ENCODE results near the gene KCNN3.

The KCNN3 gene

DNA sequence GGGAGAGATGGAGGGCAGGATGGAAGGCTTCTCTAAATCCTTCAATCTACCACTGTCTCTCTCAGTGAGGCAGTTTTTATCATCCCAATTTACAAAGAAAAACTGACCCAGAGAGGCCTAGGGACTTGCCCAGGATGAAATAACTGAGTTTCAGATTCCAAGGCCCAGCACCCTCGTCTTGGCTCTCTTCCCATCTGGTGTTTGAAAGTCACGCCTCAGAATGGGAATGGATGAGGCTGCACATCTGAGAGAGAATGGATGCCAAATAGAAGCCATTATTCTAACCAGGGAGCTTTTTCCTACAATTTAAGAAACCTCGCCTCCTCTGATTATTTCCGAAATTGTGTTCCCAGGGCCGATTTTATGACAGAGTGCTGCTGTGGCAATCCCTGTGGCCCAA lies 10.6 kb upstream of the KCNN3 start:
- DNase-seq (ENCODE audit: low read depth, low spot score) = no peak

DNA sequence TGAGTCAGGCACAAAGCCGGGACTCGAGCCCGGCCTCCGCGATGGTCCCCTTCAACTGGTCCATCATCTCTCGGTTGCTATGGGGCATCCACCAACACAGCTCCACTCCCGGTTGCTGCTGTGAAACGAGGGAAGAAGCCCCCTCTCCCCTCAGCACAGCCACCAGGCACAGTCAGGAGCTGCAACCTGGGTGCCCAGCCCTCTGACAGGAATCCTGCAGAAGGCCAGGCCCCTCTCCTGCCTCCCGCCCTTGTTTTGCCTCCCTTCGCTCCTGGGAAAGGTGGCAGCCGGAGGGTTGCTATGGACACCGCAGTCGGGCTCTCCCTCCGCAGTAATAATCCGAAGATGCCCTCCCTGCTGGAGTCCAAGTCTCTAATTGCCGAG lies 8.9 kb upstream of the KCNN3 start:
- DNase-seq (ENCODE audit: low read depth, low spot score) = no peak

DNA sequence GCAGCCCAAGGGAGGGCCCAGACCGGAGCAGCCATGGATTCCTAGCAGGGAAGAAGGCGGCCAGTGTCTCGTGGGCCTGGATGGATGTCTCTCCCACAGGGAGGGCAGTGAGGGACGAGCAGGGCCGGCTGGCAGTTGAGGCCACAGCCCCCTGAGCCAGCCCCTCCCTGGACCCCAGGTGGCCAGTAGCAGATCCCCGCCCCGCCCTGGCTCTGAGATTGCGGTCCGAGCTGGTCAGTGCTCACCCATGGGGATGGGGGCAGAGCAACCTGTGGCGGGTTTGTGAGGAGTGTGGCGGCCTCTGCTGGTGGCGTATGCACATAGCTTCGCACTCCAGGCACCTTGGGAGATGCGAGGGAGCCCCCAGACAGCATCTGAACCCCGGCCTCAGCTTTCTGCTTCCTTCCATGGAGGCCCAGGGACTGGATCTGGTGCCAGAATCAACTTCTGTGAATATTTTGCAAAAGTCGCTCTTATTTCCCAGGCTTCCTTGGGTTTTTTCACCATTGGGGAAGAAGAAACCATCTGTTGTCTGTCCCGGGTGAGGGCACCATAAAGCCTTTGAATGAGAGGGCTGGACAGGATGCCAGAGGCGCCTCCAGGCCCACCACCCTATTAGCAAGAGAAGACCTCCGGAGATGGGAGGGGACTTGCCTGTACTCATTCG lies 8.4 kb upstream of the KCNN3 start:
- DNase-seq (ENCODE audit: low read depth, low spot score) = peak; percentile 54

DNA sequence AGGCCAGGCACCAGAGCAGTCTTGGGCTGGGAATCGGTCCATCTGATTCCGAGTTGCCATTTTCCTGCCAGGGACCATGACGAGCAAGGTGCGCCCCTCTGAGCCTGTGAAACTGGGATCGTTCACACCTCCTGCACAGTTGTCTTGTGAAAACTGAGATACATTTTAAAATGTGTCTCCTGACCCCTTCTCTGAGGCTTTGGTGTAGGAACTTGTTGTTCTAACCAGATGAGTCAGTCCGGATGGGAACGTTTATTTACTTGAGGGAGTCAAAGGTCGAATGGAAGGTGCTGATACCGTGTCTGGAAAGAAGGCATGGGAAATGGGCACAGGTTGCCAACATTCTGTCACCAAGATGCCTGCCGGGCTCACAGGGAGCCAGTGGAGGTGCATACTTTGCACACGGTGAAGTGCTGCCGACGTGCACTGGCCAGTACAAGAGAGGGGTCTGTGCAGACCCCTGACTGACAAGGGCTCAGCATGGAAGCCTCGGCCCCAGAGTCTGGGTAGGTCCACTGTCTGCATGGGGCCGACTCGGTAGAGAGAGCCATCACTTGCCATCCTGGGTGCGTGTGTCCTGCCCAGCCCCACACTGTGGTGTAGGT lies 7.4 kb upstream of the KCNN3 start:
- no peak for DNase-seq (ENCODE audit: low read depth, low spot score)

DNA sequence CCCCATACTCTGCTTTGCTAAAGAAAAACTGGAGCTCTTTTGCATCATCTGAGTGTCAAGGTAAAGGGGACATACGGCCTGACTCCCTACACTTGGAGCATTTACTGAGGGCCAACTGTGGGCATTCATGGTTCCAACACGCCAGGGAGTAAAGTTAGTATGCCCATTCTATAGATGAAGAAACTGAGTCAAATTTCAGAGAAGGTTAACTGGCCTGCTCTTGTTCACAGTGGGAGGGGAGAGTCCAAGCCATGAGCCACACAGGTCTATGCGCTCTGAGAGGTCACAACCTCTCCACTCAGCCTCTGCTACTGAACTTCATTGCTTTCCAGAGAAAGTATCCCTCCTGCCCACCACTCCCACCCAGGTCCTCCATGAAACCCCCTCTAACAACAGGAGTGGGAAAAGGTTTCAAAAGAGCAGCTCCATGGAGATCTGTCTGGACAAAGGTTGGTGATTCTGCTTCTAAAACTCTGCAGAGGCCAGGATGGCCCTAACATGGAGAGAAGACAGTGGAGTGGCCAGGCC lies 6.8 kb upstream of the KCNN3 start:
- no peak for DNase-seq (ENCODE audit: low read depth, low spot score)

DNA sequence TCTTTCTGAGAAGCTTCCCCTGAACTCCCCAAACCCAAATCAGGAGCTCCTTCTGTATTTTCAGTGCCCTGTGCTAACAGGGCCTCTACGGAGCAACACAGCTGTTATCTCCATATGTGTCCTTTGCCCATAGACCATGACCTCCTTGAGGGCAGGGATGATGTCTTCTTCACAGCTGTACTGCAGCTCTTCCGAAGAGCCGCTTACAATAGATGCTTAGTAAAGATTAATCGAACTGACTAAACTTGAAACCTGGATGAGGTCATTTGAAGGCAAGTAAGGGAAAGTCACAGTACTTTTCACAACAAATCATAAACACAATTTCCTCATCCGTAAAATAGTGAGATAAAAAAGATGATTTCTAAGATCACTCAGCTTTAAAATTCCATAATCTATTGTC lies 4.4 kb upstream of the KCNN3 start:
- no peak for DNase-seq (ENCODE audit: low read depth, low spot score)

GRCh38 chr1:154873321-154873950 lies 3.4 kb upstream of the KCNN3 start:
- DNase-seq (ENCODE audit: low read depth, low spot score) = no peak

DNA sequence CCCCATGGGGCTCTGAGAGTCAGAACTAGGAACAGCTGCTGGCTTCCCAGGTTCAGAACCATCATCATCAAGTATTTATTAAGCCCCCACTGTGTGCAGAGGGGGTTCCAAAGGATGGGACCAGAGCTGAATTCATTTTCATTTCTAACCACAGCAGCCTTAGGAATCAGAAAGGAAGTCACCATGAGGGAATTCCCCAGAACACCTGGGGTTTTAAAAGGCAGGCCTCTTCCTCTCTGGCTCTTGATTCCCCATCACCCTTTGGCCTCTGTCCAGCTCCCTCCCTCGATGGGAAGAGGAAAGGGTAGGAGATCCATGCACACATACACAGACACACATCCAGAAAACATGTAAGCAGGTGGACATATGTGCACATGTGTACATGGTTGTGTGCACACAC lies 1.3 kb upstream of the KCNN3 start:
- DNase-seq (ENCODE audit: low read depth, low spot score) = no peak

- DNase-seq (ENCODE audit: low read depth, low spot score) = no peak
These were observed 653 bp upstream of the KCNN3 start for GRCh38 chr1:154870734-154871133.

DNA sequence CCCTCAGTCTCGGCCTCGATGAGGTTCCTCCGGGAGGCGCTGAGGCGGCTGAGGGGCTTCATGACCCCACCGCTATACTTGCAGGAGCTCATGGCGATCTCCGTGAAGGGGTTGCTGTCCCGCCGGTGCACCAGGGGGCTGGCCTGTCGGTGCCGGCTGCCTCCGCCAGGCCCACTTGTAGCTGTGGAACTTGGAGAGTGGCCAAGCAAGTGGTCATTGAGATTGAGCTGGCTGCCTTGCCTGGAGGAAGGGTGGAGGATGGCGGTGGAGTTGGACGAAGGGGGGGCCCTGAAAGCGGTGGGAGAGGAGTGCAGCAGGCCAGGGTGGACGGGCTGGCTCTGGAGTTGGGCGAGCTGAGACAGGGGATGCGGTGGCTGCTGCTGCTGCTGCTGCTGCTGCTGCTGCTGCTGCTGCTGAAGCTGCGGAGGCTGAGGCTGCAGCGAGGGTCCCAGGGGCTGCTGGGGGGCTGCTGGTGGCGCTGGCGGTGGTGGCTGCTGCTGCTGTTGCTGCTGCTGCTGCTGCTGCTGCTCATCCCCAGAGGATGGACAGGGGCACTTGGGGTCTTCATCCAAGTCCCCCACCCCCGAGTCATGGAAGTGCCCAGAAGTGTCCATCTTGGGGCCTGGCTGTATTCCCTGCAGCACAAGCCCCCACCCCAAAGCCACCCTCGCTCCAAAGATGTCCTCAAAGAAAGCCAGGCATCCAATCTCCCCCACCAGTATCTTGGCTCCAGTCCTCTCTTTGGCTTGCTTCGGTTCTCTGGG lies 548 bp downstream of the KCNN3 start:
- no peak for DNase-seq (ENCODE audit: low read depth, low spot score)

- no peak for DNase-seq (ENCODE audit: low read depth, low spot score)
These were observed 2.1 kb downstream of the KCNN3 start for GRCh38 chr1:154867841-154868605.

- DNase-seq (ENCODE audit: low read depth, low spot score) = no peak
These were observed 2.8 kb downstream of the KCNN3 start for GRCh38 chr1:154867064-154867825.

- no peak for DNase-seq (ENCODE audit: low read depth, low spot score)
These were observed 3.6 kb downstream of the KCNN3 start for GRCh38 chr1:154866257-154867063.

- no peak for DNase-seq (ENCODE audit: low read depth, low spot score)
These were observed 4.4 kb downstream of the KCNN3 start for GRCh38 chr1:154865442-154866256.

DNA sequence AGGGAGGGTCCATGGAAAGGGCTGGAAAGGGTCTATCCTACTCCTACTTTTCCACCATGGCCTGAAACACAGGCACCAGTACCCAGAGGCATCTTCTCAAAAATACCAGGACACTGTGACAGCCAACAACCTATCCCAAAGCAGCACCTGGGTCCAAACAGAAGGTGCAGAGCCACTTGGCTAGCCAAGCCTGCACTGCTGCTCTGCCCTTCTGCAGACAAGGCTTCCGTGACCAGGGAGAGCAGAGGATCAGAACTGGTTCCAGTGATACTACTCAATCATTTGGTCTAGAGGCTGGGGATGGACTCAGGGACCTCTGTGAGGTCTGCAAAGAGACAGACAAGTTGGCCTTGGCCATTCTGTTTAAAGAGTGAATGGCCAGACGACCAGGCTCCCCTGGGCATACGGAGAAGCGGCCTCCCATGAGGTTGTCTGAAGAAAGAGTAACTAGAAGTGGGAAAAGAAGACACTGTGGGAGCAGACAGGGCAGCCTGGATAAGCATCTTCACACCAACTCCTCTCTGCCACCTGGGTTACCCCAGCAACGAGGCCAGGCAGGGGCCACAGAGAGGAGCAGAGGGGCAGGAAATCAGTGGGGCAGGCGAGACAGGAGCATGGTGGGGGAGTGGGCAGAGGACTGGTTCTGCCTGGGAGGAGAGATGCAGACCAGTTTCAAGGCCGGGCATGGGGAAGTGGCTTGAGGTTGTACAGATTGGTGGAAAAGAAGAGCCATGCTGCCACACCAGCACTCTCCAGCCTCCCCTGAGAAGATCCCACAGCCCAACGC lies 5.7 kb downstream of the KCNN3 start:
- DNase-seq (ENCODE audit: low read depth, low spot score) = no peak

DNA sequence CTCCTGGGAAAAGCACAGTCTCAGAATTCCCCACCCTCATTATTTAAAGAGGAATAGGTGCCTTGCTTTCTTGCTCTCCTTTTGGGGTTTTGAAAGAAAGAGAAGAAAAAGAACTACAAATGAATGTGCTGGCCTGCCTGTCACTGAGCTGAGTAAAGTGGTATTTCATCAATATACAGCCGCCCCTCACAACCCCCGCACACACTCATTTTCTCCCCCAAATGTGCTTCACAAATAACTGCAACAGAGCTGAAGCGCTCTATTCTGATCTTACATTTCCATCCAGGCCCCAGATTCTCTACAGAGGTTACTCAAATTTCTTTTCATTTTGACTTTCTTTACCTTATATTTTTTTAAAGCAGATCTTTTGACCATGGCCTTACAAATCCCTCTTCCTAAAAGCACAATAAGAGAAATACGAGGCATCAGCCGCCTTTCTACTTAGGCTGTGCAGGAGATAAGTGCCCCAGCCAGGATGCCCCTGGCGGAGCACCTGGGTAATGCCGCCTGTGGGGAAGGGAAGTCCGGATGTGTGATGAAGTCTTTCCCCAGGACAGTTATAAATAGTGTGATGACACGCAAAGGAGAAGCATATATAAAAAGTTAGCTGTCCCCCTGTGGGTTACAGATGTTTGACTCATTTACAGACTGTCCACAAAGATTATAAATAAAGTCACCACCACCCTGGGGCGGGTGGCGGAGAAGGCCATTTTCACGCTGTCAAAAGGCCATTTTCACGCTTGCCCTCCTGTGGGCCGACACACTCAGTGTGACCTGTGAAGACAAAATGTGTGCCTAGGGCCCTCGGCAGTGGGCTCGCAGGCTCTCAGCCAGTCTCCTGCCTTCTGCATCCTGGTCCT lies 6.5 kb downstream of the KCNN3 start:
- DNase-seq (ENCODE audit: low read depth, low spot score) = no peak

DNA sequence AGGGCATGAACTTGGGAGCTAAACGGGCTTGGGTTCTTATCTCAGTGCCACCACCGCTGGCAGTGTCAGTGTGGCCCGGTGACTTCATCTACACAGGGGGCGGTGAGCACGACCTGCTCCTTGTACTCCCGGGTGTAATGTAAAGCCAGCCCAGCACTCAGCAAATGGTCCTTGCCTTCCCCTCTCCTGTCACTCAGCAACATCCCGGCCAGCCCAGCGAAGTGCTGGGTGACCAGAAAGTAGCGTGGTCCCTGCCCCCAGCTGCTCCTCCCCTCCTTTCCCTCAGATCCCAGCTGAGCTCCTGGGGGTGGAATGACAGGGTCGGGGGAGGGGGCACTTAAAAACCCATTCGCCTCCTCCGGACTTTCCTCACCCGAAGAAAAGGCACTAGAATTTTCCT lies 7.2 kb downstream of the KCNN3 start:
- no peak for DNase-seq (ENCODE audit: low read depth, low spot score)
